SIG-M5 (cell line): ENCODE data around the gene ZNF579.

Source experiments
- DNase-seq: peaks from one replicate; lab custom pipeline; 2025; lab: John Stamatoyannopoulos, UW

Gene ZNF579

DNA sequence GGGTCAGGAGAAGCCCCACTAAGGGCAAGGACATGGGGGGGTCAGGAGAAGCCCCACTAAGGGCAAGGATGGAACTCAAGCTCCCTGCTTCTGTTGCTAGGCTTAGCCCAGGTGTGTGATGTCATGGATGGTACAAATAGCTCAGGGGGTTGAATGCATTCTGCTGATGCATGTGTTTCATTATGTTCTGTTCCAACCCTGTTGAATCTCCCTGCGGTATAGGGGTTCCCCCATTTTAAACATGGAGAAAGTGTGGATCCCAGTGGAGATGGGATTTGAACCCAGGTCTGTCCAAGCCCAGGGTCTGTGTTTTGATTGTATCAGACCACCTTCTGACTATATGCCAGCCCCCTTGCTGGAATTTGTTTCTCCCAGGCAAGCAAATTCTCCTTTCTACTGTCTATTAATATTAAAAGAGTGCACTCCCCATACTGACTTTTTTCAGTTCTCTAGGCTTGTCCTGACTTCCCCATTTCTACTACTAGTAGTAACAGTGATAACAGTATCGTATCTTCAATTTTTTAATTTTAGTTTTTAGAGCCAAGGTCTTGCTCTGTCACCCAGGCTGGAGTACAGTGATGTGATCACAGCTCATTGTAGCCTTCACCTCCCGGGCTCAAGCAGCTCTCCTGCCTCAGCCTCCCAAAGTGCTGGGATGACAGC, 31.5 kb upstream of the ZNF579 start:
- no peak for DNase-seq

DNA sequence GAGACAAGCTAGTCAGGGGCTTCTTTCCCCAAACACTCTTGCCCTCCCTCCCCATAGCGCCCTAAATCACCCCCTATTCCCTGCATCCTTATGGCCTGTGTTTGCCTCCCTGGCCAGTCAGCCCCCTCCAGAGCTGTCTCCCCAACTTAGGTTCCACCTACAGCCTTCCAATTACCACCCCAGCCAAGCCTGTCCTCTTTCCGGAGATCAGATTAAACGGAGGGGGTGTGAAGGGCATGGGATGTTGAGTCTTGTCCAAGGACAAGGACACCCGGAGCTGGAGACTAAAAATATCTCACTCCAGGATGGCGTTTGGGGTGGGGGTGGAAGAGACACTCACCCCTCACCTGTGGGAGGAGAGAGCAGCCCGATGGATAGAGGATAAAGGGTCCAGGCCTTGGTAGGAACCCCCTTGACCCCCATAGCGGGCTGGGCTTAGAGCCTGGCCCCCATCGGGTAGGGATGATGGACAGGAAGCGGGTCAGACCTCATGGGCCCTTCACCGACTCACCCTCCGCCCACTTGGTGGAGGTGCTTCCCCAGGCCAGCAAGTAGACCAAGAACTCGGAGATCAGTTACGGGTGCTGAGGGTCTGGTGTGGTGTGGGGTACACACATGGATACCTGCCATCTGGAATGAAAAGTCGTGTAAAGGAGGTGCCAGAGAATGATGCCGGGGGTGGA, 30.8 kb upstream of the ZNF579 start:
- DNase-seq, result no peak

DNA sequence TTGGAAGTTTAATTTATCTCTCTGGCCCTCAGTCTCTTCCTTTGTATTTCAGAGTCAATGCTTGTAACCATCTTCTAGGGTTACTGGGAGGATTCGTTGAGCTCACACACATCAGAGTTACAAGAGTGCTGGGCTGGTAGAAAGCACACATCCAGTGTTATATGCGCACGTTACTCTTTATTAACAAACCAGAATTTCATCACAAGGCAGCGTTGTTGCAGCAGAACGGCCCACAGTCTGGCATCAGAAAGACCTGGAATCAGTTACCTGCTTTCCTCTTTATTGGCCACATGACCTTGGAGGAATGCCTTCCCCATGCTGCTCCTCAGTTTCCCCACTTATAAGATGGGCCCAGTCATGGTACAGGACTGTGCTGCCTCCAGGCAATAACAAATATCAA, 28.7 kb upstream of the ZNF579 start:
- no peak for DNase-seq

DNA sequence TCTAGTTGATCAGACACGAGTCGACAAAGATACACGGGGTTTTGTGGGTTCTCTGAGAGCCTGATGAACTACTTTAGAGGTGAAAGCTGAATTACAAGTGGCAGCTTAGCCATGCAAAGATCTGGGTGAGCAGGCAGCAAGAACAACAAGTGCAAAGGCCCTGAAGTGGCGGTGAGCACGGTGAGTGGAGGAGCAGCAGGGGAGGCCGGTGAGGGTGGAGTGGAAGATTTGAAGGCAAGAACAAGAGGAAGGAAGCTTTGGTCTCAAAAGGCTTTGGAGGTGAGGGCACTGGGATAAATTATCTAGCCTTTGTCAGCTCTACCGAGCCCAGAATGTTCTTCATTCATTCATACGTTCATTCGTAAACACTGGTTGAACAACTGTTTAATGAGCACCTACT, 26.2 kb upstream of the ZNF579 start:
- DNase-seq, result no peak

DNA sequence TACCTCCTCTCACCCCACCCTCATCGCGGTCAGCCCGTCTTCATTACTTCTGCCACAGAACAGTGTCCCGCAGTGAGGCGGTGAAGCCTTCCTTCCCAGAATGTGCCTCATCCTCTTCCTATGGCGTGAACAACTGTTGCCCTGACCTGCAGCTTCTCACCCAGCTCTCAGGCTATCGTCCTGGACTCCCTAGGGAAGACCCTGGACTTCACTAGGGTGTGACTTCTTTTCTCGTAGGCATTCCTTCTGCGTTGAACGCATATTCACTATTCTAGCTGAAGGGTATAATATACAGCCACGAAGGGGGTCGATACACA, 25.8 kb upstream of the ZNF579 start:
- DNase-seq, result no peak

DNA sequence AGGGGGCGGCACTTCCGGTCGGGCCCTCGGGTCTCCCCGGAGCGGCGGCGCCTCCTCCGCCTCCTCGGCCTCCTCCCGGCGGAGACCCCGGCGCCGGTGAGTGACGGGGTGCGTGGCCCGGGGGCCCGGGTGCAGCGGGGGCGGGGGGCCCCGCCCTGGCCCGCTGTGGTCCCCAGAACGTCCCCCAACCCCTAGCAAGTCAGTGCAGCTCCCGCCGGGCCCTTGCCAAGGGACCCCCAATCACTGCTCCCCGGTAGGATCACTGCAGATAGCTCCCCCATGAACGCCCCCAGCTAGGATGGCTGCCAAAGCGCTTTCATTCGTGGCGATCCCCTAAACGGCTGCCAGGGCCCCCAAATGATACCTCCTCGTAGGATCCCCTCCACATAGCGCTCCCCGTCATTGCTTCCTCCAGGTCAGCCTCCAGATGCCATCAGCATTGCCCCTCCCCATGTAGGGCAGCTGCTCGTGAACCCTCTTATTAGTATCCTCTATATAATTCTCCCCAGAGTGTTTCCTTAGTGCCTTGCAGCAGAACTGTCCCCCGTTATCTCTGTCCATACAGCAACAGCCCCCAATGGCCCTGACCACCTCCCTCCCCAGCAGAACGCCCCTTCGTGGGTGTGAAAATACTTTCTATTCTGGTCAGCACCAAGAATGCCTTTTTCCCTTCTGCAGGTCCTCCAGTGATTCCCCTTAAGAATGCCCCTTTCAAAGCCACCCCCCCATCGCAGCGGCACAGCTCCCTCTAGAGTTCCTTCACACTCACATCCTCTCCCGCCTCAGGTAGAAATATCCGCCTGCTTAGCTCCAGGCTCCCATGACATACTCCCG, 25.2 kb upstream of the ZNF579 start, which contains the start of gene ZNF865:
Gene ZNF865, plus strand, starts transcription at position 11 of the 834 bp plus-strand sequence. CDS start 7,972 bp downstream, outside the sequence.
- no peak for DNase-seq

DNA sequence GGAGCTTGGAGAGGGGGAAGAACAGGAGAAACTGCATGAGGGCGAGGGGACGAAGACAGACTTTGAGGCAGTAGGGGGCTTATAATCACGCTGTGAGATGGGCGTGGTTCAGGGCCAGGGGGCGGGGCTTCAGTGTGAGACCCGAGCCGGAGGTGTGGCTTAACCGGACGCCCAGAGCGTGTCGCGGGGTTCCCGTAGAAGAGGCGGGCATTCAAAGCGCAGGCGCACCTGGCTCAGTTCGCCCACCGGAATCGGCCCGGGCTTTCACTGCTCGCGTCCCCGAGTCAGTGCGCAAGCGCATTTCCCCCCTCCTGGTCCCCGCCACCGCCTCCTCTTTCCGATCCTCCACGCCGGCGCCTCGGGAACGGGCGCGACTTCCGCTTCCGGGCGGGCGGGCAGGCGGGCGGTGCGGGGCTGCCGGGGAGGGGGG, 24.6 kb upstream of the ZNF579 start:
- peak; percentile 77 for DNase-seq

DNA sequence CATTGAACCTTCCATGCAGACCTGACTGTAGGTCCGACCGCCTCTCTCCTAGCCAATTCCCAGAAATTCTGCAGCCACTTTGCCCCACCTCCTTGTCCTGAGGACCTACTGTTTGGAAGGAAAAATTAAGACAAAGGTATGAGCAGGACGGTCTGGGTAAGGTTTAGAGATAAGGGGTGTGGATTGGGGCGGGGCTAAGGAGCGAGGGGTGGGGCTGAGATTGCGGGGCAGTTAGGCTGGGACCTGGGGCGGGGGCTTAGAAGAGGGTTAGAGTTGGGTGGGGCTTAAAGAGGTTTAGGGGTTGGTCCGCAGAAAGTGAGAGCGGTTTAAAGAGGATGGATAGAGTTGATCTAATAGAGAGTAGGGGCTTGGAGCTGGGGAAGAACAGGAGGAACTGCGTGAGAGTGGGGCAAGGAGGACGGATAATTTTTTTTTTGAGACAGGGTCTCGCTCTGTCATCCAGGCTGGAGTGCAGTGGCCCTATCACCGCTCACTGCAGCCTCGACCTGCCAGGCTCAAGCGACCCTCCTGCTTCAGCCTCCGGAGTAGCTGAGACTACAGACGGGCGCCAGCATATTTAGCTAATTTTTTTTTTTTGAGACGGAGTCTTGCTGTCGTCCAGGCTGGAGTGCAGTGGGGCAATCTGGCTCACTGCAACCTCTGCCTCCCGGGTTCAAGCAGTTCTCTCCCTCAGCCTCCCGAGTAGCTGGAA, 23.1 kb upstream of the ZNF579 start:
- no peak for DNase-seq

DNA sequence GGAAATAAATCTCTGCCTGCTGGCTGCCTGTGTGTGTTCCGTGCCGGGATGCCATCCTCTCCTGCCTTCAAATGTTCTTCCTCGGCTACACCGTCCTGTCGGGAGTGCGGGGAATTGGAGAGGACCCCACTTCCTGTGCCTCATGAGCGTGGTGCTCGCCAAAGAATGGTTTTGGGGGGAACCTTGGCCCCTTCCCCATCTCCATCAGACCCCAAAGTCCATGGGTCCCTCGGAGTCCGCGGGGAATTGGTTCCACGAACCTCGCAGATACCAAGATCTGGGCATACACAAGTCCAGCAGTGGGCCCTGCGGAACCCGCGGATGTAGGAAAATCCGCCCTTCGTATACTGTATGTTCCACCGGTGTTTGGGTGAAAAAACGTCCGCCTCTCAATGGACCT, 22.5 kb upstream of the ZNF579 start:
- DNase-seq, result no peak

DNA sequence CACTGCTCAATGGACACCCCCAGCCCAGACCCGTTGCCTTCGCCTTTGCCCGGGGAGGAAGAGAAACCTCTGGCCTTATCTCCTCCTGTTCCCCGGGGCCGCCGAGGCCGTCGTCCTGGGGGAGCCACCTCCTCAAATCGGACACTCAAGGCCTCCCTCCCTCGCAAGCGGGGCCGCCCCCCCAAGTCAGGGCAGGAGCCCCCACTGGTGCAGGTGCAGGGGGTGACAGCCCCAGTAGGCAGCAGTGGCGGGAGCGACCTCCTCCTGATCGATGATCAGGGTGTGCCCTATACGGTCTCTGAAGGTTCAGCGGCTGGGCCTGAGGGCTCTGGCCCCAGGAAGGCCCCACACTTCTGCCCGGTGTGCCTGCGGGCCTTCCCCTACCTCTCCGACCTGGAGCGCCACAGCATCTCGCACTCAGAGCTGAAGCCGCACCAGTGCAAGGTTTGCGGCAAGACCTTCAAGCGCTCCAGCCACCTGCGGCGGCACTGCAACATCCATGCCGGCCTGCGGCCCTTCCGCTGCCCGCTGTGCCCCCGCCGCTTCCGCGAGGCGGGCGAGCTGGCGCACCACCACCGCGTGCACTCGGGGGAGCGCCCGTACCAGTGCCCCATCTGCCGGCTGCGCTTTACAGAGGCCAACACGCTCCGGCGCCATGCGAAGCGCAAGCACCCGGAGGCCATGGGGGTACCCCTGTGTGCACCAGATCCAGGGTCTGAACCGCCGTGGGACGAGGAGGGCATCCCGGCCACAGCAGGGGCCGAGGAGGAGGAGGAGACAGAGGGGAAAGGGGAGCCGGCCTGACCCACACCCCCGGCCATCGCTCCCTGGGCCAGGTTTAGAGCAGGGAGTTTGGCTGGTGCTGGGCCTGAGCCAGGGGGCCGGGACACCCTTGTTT, 21.7 kb upstream of the ZNF579 start:
- no peak for DNase-seq

DNA sequence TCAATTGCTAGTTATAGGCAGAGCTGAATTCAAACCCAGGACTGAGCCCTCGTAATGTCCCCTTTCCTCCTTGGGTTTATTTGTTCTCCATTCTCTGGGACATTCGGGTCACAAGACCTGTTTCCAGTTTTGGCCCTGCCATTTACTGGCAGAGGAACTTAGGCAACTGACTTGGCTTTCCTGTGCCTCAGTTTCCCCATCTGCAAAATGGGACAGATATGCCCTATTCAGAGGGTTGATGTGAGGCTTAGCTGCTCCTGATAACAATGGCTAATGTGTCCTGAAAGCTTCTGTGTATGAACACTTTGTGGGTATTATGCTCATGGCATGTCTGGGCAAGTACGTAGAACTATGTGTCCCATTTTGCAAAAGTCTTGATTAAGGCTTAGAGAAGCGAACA, 20.4 kb upstream of the ZNF579 start:
- DNase-seq, result no peak

DNA sequence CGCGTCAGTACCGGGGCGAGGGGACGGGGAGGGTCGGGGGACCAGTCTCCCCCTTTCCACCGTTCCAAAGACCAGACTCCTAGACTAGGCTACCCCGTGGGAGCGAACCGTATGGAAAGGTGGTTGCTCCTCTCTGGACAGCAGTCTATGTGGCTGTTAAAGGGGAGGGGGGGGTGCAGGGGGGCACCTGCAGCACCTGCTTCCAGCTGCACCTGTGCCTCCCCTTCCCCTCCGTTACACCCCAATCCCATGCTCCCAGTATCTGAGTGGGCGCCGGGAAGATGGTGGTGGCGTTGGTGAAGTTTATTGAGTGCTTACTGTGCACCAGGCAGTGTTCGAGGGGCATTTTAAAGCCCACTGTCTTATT, 20.0 kb upstream of the ZNF579 start:
- DNase-seq, result no peak

DNA sequence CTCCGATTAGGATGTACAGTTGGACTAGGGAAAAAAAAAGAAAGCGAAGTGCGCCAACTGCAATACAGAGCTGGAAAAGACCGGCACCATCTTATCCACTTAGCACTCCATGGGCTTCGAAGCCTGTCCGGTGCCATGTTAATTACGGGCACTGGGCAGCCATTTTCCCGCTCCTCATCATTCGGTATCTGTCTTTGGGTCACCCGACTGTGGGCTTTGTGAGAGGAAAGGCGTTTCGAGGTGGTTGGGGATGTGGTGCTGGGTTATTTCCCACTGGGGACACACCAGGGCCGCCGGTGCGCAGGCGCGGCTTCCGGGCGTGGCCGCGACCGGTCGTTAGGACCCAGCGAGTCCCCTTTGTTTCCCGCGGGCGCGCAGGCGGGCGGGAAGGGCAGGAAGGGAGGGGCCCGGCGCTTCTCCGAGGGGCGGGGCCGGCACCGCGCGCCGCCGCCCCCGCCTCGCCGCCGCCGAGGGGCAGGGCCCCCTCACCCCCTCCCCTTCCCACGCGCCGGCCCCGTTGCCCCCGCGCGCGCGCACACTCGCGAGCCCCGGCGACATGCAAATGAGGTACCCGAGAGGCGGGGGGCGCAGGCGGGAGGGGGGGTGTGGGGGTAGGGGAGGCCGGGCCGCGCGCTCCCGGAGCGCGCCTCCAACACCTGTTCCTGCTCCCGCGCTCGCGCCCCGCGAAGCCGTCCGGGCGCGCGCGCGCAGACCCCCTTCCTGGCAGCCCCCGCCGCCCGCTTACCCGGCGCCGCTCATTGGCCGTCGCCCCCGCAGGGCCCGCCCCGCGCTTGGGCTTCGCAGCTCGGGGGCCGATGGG, 19.4 kb upstream of the ZNF579 start, which contains the start of gene ZNF524:
Gene ZNF524, plus strand, starts transcription at position 447 of the 820 bp plus-strand sequence. CDS start 1,825 bp downstream, outside the sequence.
- DNase-seq, result no peak

DNA sequence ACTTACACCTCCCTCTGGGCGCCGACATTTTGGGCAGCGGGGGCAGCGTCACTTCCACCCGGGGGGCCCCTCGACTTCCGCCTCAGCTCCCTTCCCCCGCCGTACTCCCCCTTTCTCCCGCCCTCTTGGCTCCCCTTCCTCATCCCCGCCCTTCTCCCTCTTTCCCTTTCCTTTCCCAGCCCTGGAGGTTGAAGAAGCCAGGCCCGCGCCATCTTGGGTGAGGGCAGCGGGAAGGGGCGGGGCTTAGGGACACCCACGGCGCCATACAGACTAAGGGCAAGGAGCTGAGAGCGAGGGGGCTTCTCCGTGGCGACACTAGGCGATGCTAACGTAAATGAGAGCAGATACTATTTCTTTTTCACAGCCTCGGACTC, 18.8 kb upstream of the ZNF579 start, which contains the start of gene FIZ1:
Gene FIZ1, minus strand, starts transcription at position 50 of the 374 bp plus-strand sequence. CDS start 1,652 bp downstream, outside the sequence.
- DNase-seq, result peak; percentile 81

DNA sequence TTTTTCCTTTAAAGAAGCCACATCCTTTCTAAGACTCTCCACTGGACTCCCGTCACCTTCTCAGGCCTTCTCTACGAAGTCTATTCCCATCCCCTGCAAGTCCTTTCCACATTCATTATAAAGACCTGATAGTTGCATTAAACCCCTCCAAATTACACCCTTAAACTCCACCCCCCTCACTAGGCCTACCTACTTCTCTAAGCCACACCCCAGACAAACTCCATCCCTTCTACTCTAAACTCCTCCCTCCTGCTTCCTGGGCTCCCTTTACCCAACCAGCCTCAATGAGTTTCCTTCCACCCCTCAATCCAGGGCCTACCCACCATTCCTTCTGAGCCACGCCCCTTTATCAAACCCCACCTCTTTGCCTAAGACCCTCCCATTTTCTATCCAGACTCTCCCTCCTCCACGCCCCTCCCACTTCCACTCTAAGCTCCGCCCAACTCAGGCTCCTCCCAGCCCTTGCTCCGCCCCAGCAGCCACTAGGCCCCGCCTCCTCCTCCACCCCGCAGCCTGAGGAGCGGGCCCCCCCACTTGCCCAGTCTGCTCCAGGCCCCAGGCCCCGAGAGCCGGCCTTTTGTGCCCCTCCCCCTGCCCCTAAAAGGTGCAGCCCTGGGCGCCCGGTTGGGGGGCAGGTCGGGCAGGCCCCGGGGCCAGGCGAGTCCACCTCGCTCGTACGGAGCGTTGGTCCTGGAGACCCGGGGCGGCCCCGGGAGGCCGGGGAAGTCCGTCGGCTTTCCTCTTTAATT, 18.2 kb upstream of the ZNF579 start:
- peak; percentile 79 for DNase-seq

DNA sequence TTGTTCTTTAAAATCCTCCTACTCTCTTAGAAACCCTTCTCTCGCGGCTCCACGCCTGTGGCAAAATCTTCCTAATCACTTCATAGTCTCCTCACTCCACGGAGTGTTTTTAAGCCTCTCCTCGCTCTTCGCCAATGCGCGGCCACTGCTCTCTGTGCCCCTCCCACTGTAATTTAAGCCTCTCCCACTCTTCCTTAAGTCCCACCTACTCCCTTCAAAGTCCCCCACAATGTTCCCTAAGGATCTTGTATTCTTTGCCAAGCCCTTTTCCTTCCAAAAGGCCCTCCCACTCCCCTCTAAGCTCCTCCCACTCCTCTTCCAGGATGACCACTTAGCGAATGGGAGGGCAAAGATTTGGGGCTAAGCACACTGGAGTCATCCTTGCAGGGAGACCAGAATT, 17.4 kb upstream of the ZNF579 start:
- DNase-seq, result no peak

DNA sequence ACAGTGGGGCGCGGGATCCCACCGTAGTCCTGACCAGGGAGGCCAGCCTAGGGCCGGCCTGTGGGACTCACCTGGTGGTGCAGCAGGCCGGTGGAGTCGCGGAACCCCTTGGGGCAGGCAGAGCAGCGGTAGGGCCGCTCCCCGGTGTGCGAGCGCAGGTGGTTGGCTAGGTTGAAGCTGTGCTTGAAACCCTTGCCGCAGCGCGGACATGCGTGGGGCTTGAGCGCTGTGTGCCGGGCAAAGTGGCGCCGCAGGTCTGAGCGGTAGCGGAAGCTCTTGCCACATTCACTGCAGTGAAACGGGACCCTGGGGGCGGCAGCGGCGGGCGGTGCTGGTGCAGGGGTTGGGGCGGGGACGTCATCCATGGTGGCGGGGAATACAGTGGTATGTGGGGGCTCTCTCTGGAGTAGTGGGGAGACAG, 16.9 kb upstream of the ZNF579 start:
- DNase-seq, result no peak

DNA sequence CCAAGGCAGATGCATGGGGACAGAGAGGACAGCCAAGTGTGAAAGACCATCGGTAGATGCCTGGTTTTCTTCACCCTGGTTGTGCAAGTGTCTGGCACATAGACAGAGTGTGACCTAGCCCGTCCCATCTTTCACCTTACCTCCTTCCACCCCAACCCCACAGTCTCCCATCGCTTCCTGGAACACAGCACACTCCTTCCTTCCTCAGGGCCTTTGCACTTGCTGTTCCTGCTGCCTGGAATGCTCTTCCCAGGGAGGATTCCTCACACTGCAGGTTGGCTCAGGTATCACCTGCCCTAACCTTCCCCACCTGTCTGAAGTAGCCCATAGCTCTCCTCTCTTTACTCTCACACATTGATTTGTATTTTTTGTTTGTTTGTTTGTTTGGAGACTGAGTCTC, 15.7 kb upstream of the ZNF579 start:
- no peak for DNase-seq

DNA sequence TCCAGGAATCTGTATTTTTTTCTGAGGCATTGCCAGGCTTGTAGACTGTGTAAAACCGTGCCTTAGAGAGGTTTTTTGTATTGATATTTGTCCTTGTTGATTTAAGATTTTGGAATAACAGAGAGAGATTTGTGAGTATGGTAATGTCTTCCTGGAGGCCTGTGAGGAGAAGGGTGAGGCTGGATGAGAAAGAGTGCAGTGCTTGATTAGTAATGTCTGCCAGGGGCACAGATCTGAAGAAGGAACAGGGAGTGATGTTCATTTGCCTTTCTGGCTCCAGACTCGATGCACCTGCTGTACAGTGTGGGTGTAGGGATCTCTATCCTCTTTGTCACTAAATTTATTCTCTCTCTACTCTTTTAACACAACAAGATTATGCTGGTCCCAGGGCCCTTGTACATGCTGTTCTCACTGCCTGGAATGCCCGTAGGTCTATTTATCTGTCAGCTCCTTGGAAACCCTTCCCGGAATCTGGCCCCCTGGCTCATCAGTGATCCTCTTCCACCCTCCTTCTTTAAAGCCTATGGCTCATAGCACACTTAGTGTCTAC, 14.4 kb upstream of the ZNF579 start:
- no peak for DNase-seq
